RKO (cell line): ENCODE results near the gene PTPRD.

ENCODE experiments used
- DNase-seq: peaks from one replicate; pipeline ENCODE4 v3.0.0-alpha.2; 2016; ENCODE audit warnings: low spot score

Gene PTPRD

DNA sequence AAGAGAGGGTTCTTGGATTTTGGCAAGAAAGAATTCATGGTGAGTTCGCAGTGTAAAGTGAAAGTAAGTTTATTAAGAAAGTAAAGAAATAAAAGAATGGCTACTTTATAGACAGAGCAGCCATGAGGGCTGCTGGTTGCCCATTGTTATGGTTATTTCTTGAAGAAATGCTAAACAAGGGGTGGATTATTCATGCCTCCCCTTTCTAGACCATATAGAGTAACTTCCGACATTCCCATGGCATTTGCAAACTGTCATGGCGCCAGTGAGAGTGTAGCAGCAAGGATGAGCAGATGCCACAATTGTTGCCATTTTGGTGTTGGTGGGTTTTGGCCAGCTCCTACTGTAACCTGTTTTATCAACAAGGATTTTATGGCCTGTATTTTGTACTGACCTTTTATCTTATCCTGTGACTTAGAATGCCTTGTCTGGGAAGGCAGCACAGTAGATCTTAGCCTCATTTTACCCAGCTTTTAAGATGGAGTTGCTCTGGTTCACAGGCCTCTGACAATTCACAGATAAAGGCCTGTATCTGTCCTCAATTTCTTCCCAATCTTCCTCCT, 1787.1 kb downstream of the PTPRD start:
- DNase-seq = no peak

DNA sequence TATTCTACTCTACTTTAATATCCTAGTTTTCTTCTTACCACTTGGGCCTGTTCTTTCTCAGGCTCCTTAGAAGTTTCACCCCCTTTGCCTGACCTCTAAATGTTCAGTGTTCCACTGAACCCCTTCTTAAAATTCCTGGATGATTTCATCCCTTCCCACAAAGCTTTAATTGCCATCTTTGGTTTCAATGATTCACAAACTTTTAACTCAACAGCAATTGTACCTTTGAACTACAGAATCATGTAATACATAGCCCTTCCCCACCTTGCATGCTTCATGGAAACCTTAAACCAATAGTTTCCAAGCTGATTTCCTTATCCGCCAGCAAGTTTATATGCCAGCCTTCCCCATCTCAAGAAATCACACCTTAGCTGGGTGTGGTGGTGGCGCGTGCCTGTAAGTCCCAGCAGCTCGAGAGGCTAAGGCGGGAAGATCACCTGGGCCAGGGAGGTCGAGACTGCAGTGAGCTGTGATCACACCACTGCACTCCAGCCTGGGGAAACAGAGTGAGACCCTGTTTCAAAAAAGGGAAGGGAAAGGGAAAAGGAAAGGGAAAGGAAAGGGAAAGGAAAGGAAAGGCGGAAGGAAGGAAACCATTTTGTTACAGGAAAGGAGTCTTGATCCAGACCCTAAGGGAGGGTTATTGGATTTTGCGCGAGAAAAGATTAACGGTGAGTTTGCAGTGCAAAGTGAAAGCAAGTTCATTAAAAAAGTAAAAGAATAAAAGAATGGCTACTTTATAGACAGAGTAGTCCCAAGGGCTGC, 1789.5 kb downstream of the PTPRD start:
- DNase-seq = no peak

DNA sequence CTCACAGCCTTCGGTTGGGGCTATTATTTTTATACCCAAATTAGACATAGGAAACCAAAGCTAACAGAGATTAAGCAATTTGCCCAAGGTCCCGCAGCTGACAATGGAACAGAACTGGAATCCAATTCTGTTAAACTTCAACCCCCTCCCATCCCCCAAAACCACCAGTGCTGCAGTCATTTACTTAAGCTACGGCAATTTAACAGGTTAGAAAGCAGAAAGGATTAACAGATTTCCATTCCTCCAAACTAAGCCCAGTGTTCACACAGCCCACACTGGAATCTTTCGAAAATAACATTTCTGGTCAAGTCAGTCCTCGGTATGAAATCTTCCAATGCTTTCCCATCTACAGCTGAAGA, 1790.2 kb downstream of the PTPRD start:
- no peak for DNase-seq

DNA sequence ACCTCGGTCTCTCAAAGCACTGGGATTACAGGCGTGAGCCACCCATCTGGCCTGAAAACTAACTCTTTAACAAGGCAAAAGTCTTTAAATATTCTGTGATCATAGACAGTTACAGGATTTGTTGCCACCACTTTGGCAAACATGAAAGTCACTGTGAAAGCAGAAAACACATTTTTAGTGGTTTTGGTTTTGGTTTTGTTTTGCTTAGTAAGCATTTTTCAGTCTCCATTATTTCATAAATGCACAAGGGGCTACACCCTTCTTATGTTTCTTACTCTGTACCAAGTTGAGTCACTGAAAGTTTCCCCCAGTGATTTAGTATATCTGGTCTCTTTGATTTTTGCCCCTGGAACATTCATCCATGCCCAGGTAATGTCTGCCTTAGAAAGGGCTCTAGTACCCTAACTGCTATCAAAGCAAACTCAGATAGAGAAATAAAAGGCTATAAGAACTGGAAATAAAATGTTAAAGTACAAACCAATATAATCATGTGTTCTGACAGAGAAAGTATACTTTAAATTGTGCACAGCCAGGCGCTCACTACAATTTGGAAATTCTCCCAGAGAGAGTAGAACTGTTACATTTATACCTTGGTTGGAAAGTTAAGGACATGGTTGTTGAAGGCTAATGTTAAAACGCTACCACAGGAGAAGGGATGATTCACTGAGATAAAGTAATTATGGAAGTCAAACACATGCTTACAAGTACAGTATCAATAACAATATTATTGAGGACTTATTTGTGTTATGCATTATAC, 1790.7 kb downstream of the PTPRD start:
- no peak for DNase-seq

DNA sequence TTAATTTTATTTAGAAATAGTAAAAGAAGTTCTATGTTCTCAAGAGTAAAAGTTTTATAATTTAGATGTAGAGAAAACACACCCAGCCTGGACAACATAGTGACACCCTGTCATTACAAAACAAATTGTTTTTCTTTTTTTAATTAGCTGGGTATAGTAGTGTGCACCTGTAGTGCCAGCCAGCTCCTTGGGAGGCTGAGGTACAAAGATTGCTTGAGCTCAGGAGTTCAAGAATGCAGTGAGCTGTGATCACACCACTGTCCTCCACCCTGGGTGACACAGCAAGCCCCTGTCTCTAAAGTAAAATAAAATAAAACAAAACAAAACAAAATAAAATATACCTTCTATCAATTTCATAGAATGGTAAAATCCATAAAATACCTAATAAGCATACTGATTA, 1795.5 kb downstream of the PTPRD start:
- DNase-seq = no peak

DNA sequence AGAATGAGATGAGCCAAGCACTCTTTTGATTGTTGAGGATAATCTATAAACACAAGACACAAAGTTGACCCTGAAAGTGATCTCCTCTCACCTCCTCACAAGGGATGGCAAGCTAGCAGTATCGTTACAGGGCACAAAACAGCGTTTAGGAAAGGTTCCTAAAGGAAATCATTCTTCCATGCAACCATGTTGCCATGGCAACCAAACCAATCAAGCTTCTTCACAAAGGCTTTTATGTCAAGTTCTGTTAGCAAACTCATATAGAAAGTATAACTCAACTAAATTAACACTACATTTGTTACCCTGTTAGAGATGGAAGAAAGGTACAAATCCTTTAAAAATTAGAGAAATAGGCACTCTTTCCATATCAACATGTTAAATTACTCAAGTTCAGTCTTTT, 1796.4 kb downstream of the PTPRD start:
- no peak for DNase-seq

DNA sequence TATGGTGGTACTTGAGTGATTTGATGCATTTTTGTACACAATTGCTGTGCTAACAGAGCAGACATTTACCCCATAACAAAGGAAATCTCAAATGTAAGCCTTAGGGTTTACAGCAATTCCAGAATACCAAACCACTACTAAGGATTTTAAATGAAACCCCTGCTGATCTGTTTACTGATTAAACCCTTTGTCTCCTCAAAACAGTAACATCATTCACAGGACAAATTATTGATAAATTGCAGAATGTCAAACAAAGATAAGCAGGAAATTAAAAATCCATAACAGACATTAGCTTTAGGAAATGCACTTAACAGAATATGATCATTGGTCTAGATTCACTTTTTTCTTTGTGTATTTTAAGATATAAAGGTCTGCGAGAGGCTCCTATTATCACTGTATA, 1796.9 kb downstream of the PTPRD start:
- DNase-seq = no peak

GRCh38 chr9:8815219-8815618, 1797.6 kb downstream of the PTPRD start:
- DNase-seq = no peak

GRCh38 chr9:8812888-8813287, 1799.9 kb downstream of the PTPRD start:
- no peak for DNase-seq

DNA sequence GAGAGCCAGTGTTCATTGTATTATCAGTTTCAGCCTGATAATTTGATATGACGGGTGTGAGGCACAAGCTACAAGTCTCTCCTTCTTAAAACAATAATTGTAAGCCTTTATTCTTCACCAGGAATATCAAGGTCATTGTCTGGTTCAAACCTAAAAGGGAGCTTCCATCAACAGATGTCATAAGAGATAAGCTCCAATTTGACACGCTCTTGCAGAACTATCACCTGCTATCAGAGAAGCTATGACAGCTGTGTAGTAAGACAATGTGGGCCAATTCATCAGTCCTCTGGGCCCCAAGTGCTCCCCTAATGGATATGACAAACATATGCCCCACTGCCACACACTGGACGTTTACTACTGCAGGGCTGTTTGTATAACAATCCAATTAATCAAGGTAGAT, 1803.1 kb downstream of the PTPRD start:
- DNase-seq = no peak

DNA sequence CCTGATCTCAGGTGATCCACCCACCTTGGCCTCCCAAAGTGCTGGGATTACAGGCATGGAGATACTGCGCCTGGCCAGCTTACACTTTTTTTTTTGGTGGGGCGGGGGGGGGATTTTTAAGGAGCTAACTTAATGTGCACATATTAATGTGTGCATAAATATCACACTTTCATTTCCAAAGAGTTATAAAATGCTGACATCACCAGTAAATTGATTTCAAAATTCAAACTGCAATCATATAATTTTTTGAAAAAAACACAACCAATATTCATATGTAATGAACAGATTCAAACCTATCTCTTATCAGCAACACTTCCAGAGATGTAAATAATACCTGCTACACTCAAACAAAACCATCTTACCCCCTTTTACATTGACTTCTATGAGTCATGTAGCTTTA, 1806.7 kb downstream of the PTPRD start:
- DNase-seq = no peak

GRCh38 chr9:8804613-8805012, 1808.2 kb downstream of the PTPRD start:
- no peak for DNase-seq

- DNase-seq = no peak
Measured at GRCh38 chr9:8802242-8802641, 1810.6 kb downstream of the PTPRD start.

DNA sequence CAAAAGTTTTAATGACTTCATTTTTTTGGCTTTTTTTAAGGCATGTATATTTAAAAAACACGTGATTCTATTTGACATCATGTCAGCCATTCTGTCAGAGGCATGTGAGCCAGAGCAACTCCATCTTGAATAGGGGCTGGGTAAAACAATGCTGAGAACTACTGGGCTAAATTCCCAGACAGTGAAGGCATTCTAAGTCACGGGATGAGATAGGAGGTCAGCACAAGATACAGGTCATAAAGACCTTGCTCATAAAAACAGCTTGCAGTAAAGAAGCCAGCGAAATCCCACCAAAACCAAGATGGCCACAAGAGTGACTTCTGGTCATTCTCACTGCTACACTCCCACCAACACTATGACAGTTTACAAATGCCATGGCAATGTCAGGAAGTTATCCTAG, 1812.6 kb downstream of the PTPRD start:
- no peak for DNase-seq

DNA sequence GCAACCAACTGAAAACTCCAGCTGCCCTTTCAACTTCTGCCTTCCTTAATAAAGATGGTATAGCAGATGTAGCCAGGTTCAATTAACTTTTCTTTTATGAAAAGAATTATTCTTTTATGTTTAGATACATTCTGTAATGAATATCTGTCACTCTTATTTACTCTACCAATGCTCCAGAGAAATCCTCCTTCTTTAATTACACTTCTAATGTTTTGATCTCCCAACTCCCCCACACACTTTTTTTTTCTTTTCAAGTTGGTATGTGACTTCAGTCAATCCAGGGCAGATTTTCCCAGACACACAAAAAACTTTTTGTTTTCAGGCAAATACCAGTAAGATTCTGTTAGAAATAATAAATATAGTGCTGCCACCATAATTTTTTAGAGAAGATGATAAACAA, 1813.2 kb downstream of the PTPRD start:
- no peak for DNase-seq

GRCh38 chr9:8799206-8799605, 1813.6 kb downstream of the PTPRD start:
- no peak for DNase-seq

- no peak for DNase-seq
Measured at GRCh38 chr9:8784838-8785237, 1828.0 kb downstream of the PTPRD start.

- DNase-seq = no peak
Measured at GRCh38 chr9:8783941-8784340, 1828.9 kb downstream of the PTPRD start.

DNA sequence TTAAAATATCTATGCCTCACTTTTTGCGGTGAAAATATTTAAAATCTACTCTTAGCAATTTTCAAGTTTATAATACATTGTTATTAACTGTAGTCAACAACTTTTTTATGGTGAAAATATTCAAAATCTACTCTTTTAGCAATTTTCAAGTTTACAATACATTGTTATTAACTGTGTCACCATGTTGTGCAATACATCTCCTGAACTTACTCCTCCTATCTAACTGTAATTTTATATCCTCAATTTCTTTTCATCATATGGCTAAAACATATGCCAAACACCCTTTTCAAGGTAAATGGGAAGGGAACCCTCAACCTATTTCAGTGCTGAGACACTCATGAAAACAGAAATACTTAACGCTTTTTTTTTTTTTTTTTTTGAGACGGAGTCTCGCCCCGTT, 1830.6 kb downstream of the PTPRD start:
- no peak for DNase-seq

- no peak for DNase-seq
Measured at GRCh38 chr9:8781458-8781857, 1831.3 kb downstream of the PTPRD start.

- no peak for DNase-seq
Measured at GRCh38 chr9:8780386-8780785, 1832.4 kb downstream of the PTPRD start.

- DNase-seq = no peak
Measured at GRCh38 chr9:8779478-8779877, 1833.3 kb downstream of the PTPRD start.

DNA sequence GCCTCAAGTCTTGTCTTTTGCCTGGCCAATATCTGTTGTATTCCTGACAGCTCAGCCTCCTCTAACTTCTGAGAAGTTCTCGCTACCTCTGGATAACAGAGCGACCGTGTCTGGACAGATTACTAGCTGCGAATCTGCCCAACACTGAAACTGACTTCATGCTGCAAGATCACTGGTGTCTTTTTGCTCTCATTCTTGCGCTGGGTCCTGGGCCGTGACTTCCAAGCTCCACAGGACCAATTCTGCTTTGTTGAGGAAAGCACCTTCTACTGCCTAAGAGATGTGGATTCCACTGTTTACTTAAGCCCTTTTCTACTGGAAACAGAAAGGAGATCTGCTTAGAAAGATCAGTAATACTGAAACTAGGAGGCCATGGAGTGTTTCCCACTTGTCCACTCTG, 1834.4 kb downstream of the PTPRD start:
- DNase-seq = no peak

GRCh38 chr9:8772302-8772701, 1840.5 kb downstream of the PTPRD start:
- DNase-seq = no peak
